ENCODE results near the gene TAS1R3. TPM values are rescaled to one million over a fixed set of nuclear protein-coding genes. Genes with fewer than 3 reads are reported as not detected.

The TAS1R3 gene
- total RNA-seq, 1 experiment from 2014 or later = 0.28 TPM

DNA sequence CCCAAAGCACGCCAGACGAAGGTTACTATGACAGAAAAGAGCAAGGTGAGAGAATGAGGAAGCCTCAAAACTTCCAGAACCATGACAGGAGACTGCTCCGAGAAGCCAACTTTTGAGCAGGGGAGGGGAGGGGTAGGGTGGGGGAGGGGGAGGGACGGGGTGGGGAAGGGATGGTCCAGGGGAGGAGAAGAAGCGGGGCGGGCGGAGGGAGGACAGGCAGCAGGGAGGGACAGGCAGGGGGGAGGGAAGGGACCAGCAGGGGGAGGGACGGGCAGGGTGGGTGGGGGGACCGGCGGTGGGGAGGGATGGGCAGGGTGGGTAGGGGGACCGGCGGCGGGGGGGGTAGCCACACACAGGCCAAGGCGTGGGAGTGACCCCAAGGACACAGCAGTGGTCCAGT lies 8.7 kb upstream of the TAS1R3 start:
- WGBS (ENCODE audit: extremely low coverage, insufficient read length, low lambda C conversion rate) = no CpG with 5 or more reads among the region's 14 CpGs
- no peak overlapping the region for H3K14ac ChIP-seq (ENCODE audit: insufficient read depth, low read length)
- no peak overlapping the region for H4K8ac ChIP-seq (replicated peaks; ENCODE audit: insufficient read length, low read depth, low read length)
- H2BK15ac ChIP-seq (ENCODE audit: low read depth, low read length) = no peak overlapping the region
- no peak overlapping the region for H3K4ac ChIP-seq (ENCODE audit: low read depth, low read length)
- Mint-ChIP-seq H3K4me3 (peak overlapping the region; percentile 71 to 80), H3K27me3 (ENCODE audit: low read depth) (no peaks in the 10 kb centered on the region), H3K27ac (peak overlapping the region in 1 of 3 experiments; percentile 78; a peak in 1 of 7 replicates), H3K36me3 (ENCODE audit: insufficient read depth in 1 of 3, low read depth in 3 of 3) (peaks cover 13 to 37% (median 32%) of the 10 kb centered on the region in 3 experiments; a peak in 6 of 7 replicates), H3K9me3 (no peaks in the 10 kb centered on the region), H3K4me1 (peaks cover 2 to 14% of the 10 kb centered on the region in 2 experiments)
- no peak overlapping the region for H3K23ac ChIP-seq (ENCODE audit: insufficient read length, low read depth, low read length)
- H2BK20ac ChIP-seq (ENCODE audit: low read depth, low read length, poor library complexity, severe bottlenecking) = no peak overlapping the region
- no peak overlapping the region for H2BK12ac ChIP-seq (ENCODE audit: insufficient read length, low read depth, low read length)
- no peak overlapping the region for H3K56ac ChIP-seq (ENCODE audit: insufficient read length, low read depth, low read length)
- no peak overlapping the region for H3K4me2 ChIP-seq (ENCODE audit: insufficient read depth, insufficient read length, low read length)
- peaks cover 8% of the 10 kb centered on the region for H3K79me1 ChIP-seq (ENCODE audit: insufficient read depth, low read depth, low read length, poor library complexity, severe bottlenecking)
- TF ChIP-seq CTCF (conservative IDR thresholded peaks at IDR 0.05) = no peak
- H4K5ac ChIP-seq (ENCODE audit: insufficient read length, low read depth, low read length) = no peak overlapping the region
- H3K9ac ChIP-seq (ENCODE audit: extremely low read depth, insufficient read length, low read length) = no peak overlapping the region
- H3K9me3 ChIP-seq (ENCODE audit: control insufficient read depth, low read depth, low read length) = no peaks in the 10 kb centered on the region
- H2AFZ ChIP-seq (ENCODE audit: low read length) = no peak overlapping the region
- H3T11ph ChIP-seq (ENCODE audit: low read length) = no peak overlapping the region
- H4K20me1 ChIP-seq (ENCODE audit: control insufficient read depth, insufficient read depth, insufficient read length) = peaks cover 5% of the 10 kb centered on the region
- H3K18ac ChIP-seq (ENCODE audit: insufficient read length, low read depth, low read length) = no peak overlapping the region
- no peak overlapping the region for H3K27ac ChIP-seq (ENCODE audit: insufficient read length, low read depth, low read length)
- H2AK5ac ChIP-seq (ENCODE audit: insufficient read length, low read length) = no peak overlapping the region
- no peaks in the 10 kb centered on the region for H3K4me1 ChIP-seq (ENCODE audit: insufficient read depth, low read length)
- peaks cover 8% of the 10 kb centered on the region for H3K23me2 ChIP-seq (ENCODE audit: insufficient read length, low read depth, low read length, poor library complexity, severe bottlenecking)
- no peak for DNase-seq
- no peak overlapping the region for H2BK5ac ChIP-seq (ENCODE audit: insufficient read length, low read length)
- H2BK120ac ChIP-seq (ENCODE audit: low read depth, low read length, poor library complexity, severe bottlenecking) = no peak overlapping the region
- no peak overlapping the region for H4K91ac ChIP-seq (ENCODE audit: insufficient read length, low read depth, low read length)
- H3K27me3 ChIP-seq (ENCODE audit: insufficient read depth, low read length) = no peaks in the 10 kb centered on the region
- peaks cover 17% of the 10 kb centered on the region; the same call in 1 of the 2 replicates for H3K79me2 ChIP-seq (ENCODE audit: insufficient read depth, low read length)
